Esophagus (tissue), 2 donors: ENCODE data around the gene FKTN. TPM values are rescaled to one million over a fixed set of nuclear protein-coding genes. Genes with fewer than 3 reads are reported as not detected.
"Not testable (repeated sequence)": the region's sequence is repeated elsewhere in the genome, so short reads cannot be mapped to it uniquely, and the experiment has no call there.

Experiments used
- H3K27ac ChIP-seq, 2 donors: one replicate each; pipeline ENCODE4 v1.5.1; 2013; ENCODE audit warnings: low read depth in 2 of 2, mild to moderate bottlenecking in 2 of 2, inconsistent platforms in 1 of 2, low read length in 1 of 2, moderate library complexity in 1 of 2
- H3K27me3 ChIP-seq, 2 donors: one replicate each; pipeline ENCODE4 v1.6.1; 2013; ENCODE audit warnings: low read length in 2 of 2, control low read depth in 1 of 2, mild to moderate bottlenecking in 1 of 2; ENCODE audit not compliant: insufficient read depth in 2 of 2, control insufficient read depth in 1 of 2
- H3K36me3 ChIP-seq, 2 donors: one replicate each; pipeline ENCODE4 v1.6.1; 2013; ENCODE audit warnings: low read length in 1 of 2; ENCODE audit not compliant: control insufficient read depth in 2 of 2, insufficient read depth in 2 of 2
- H3K4me1 ChIP-seq, 2 donors: one replicate each; pipeline ENCODE4 v1.6.1; 2013; ENCODE audit warnings: low read length in 1 of 2; ENCODE audit not compliant: control insufficient read depth in 2 of 2, insufficient read depth in 2 of 2
- H3K4me3 ChIP-seq, 2 donors: one replicate each; pipeline ENCODE4 v1.5.1; 2013; ENCODE audit warnings: low read length in 2 of 2, mild to moderate bottlenecking in 2 of 2, low read depth in 1 of 2, moderate library complexity in 1 of 2
- H3K9me3 ChIP-seq, 2 donors: one replicate each; pipeline ENCODE4 v1.6.1; 2013; ENCODE audit warnings: mild to moderate bottlenecking in 2 of 2, low read depth in 1 of 2, low read length in 1 of 2, moderate library complexity in 1 of 2; ENCODE audit not compliant: control insufficient read depth in 2 of 2, insufficient read depth in 1 of 2
- WGBS, 2 donors: extraction: QIAGEN DNeasy Blood & Tissue Kit; methylation state at CpG; one replicate each; pipeline ENCODE4 v1.1.7; 2013; 5-methylcytosine and 5-hydroxymethylcytosine counted together
- polyA plus RNA-seq, 2 donors: library from polyadenylated mRNA; stranded (reverse); fragments of 200-250 nt; gene quantifications; one replicate each; pipeline ENCODE4 v1.2.3, GENCODE V29; 2013
- donor health status: healthy with polysubstance abuse.
- donor health status: Bipolar disorder and iron deficiency.

The FKTN gene
- polyA plus RNA-seq, 2 donors: 2.4 to 2.7 TPM

DNA sequence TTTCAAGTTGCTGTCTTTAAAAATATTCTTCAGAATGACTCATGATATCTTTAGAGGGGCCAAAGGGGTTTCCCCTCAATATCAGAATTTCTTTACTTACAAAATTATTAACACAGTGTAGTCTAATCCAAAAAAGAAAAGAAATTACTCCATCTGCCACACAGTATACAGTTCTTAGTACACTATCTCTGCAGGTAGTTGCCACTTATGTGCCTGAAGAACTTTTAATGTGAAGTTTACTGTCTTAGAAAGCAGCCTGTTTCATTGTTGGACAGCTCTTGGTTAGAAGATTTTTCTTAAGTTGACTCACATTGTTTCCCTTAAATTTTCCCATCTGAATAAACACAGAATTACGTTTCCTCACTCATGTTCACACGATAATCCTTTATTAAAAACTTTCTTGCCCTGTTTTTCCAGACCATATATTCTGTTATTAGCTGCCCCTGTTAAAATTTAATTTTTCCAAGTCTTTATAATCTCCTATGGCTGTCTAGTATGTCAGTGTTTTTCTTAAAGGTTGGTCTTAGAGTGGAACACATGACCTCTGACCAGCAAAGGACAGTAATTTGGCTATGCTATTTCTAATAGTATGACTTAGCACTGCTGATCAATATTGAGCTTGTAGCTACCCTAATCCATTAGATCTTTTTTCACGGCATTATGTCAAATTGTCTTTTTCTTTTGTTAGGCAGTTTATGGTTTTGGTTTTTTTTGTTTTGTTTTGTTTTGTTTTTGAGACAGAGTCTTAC is 21.8 kb upstream of the FKTN start:
- Histone ChIP-seq H3K36me3 (no peaks in the 10 kb centered on the region), H3K27me3 (no peaks in the 10 kb centered on the region), H3K4me3 (no peak overlapping the region), H3K9me3 (no peaks in the 10 kb centered on the region), H3K27ac (no peak overlapping the region), H3K4me1 (no peaks in the 10 kb centered on the region)
- WGBS, 2 donors: 89 to 90% methylated on average over 3 of the region's 3 CpGs

DNA sequence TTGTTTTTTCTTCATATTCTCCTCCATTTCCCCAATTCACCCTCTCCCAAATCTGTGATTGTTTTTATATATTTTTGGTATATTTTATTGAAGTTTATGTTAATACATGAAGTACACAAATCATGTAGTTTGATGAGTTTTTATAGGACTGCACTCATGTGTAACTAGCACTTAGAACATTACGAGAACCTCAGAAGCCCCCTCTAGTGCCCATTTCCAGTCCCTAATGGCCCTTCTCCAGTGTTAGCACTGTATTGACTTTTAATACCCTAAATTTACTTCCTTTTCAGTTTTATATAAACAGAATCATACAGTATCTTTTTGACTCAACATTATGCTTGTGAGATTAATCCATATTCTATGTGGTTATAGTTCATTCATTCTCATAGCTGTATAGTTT is 18.5 kb upstream of the FKTN start:
- WGBS, 2 donors: 98 to 100% methylated on average over 1 of the region's 1 CpG
- H3K9me3 ChIP-seq: no peaks in the 10 kb centered on the region
- no peaks in the 10 kb centered on the region for H3K36me3 ChIP-seq
- H3K4me3 ChIP-seq: no peak overlapping the region
- H3K27ac ChIP-seq: no peak overlapping the region
- H3K27me3 ChIP-seq: no peaks in the 10 kb centered on the region
- H3K4me1 ChIP-seq: no peaks in the 10 kb centered on the region

DNA sequence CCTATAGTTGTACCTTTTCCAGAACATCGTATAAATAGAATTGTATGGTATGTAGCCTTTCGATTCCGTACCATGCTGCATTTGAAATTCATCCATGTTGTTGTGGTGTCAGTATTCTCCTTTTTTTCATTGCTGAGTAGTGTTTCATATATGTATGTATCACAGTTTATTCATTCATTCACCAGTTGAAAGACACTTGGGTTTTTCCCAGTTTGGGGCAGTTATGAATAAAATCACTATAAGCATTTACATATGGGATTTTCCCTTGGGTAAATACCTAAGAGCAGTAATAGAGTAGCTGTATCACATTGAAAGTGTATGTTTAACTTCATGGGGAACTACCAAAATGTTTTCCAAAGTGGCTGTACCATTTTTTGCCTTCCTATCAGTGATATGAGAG is 16.1 kb upstream of the FKTN start:
- H3K27me3 ChIP-seq: no peaks in the 10 kb centered on the region
- 91 to 94% methylated on average over 3 of the region's 3 CpGs for WGBS, 2 donors
- no peaks in the 10 kb centered on the region for H3K36me3 ChIP-seq
- no peak overlapping the region for H3K4me3 ChIP-seq
- no peaks in the 10 kb centered on the region for H3K9me3 ChIP-seq
- H3K27ac ChIP-seq: no peak overlapping the region
- no peaks in the 10 kb centered on the region for H3K4me1 ChIP-seq

DNA sequence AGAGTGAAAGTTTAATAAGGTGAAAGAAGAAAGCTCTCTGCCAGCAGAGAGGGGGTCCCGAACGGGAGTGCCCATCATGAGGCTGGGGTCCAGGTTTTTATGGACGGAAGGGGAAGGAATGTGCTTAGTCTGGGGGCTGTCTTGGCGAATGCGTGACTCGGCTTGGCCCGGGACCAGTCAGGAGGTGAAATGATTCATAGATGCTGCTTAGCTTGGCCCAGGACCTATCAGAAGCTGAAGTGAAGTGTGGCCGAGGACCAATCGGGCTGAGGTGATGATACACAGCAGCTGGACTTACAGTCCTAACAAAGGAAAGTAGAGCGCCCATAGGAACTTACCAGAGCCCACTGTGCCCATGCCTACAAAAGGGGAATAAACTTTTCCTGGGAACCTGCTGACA is 3.9 kb upstream of the FKTN start:
- Histone ChIP-seq H3K9me3 (no peaks in the 10 kb centered on the region), H3K4me1 (no peaks in the 10 kb centered on the region), H3K27ac (no peak overlapping the region), H3K4me3 (no peak overlapping the region), H3K27me3 (no peaks in the 10 kb centered on the region), H3K36me3 (no peaks in the 10 kb centered on the region)
- 84% methylated on average over 10 of the region's 10 CpGs for WGBS, 2 donors

DNA sequence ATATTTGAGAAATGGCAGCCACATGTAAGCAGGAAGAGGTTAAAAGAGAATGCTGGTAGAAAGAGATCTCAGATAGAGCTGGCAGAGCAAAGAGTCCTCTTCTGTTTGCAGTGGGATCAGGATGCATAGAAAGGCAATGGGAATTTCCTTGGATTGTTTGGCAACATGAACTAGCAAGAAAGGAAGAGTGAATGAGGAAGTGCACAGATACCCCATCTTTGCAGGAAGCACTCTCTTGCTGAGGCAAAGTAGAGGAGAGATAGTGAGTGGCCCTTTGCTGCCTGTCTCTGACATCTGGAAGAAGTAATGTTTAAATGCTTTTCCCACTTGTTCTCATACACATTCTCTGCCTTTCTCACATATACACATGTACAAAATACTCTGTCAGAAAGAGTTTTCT is 14.5 kb downstream of the FKTN start:
- no peaks in the 10 kb centered on the region for H3K36me3 ChIP-seq
- no peaks in the 10 kb centered on the region for H3K27me3 ChIP-seq
- H3K4me3 ChIP-seq: no peak overlapping the region
- no peaks in the 10 kb centered on the region for H3K9me3 ChIP-seq
- no peak overlapping the region for H3K27ac ChIP-seq
- no peaks in the 10 kb centered on the region for H3K4me1 ChIP-seq

DNA sequence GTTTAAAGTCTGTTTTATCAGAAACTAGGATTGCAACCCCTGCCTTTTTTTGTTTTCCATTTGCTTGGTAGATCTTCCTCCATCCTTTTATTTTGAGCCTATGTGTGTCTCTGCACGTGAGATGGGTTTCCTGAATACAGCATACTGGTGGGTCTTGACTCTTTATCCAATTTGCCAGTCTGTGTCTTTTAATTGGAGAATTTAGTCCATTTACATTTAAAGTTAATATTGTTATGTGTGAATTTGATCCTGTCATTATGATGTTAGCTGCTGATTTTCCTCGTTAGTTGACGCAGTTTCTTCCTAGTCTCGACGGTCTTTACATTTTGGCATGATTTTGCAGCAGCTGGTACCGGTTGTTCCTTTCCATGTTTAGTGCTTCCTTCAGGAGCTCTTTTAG is 22.0 kb downstream of the FKTN start:
- 98 to 99% methylated on average over 5 of the region's 6 CpGs for WGBS, 2 donors
- H3K27me3 ChIP-seq, H3K27ac ChIP-seq, H3K36me3 ChIP-seq, H3K4me1 ChIP-seq, H3K9me3 ChIP-seq, H3K4me3 ChIP-seq: not testable (repeated sequence)

DNA sequence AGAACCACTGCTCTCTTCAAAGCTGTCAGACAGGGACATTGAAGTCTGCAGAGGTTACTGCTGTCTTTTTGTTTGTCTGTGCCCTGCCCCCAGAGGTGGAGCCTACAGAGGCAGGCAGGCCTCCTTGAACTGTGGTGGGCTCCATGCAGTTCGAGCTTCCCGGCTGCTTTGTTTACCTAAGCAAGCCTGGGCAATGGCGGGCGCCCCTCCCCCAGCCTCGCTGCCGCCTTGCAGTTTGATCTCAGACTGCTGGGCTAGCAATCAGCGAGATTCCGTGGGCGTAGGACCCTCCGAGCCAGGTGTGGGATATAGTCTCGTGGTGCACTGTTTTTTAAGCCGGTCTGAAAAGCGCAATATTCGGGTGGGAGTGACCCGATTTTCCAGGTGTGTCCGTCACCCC is 23.6 kb downstream of the FKTN start:
- H3K4me1 ChIP-seq, H3K27me3 ChIP-seq, H3K27ac ChIP-seq, H3K36me3 ChIP-seq, H3K9me3 ChIP-seq, H3K4me3 ChIP-seq: not testable (repeated sequence)
- WGBS, 2 donors: 75 to 79% methylated on average over 16 of the region's 16 CpGs

DNA sequence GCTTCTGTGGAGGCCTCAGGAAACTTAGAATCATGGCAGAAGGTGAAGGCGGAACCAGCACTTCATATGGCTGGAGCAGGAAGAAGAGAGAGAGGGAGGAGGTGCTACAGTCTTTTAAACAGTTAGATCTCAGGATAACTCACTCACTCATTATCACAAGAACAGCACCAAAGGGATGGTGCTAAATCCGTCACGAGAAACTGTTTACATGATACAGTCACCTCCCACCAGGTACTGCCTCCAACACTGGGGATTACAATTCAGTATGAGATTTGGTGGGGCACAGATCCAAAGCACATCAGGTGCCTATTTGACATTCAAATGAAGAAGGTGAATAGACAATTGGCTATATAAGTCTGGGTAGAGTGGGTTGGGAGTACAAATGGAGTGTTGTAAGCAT is 35.2 kb downstream of the FKTN start:
- H3K27ac ChIP-seq: no peak overlapping the region
- peaks cover 3 to 7% of the 10 kb centered on the region in 2 donors for H3K9me3 ChIP-seq
- H3K4me1 ChIP-seq: no peaks in the 10 kb centered on the region
- H3K36me3 ChIP-seq: peaks cover 0 to 3% of the 10 kb centered on the region in 2 donors
- H3K27me3 ChIP-seq: no peaks in the 10 kb centered on the region
- 76 to 99% methylated on average over 3 of the region's 3 CpGs for WGBS, 2 donors
- H3K4me3 ChIP-seq: no peak overlapping the region

DNA sequence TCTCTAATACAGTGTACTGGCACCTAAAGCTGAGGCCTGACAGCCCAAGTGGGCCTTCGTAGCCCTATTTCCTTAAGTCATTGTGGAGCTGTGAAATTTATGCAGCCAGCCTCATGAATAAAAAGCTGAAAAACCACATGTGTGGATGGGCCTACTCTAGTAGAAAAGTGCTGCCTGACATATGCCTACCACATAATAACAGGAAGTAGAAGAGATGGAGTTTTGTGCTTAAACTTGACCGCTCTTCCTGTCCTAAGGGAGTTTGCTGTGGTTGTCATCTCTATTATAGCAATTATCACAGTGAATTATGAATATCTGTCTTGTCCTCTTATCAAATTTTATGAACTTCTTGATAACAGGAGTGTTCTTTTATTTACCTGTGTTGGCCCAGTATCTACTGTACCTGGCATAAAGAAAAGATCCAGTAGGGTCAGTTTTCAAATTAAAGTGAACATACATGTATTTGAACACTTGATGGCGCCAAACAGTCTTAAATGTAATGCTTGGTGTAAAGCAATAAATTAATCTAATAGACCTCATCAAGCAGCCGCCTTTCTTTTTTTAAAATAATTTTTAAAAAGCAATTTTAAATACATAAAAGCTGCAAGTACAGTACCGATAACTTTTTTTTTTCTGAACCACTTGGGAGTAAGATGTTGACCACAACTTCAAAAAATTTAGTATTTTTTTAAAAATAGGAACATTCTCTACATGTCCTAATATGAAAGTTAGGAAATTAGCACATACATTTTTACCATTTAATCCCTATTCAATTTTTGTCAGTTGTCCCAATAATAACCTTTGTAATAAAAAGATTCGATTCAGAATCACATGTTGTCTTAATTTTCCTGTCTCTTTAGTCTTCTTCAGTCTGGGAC is 51.0 kb downstream of the FKTN start:
- Histone ChIP-seq H3K36me3 (peaks cover 0 to 3% of the 10 kb centered on the region in 2 donors), H3K4me1 (no peaks in the 10 kb centered on the region), H3K27ac (no peak overlapping the region), H3K27me3 (no peaks in the 10 kb centered on the region), H3K4me3 (no peak overlapping the region), H3K9me3 (no peaks in the 10 kb centered on the region)
- WGBS, 2 donors: 57 to 65% methylated on average over 6 of the region's 6 CpGs

DNA sequence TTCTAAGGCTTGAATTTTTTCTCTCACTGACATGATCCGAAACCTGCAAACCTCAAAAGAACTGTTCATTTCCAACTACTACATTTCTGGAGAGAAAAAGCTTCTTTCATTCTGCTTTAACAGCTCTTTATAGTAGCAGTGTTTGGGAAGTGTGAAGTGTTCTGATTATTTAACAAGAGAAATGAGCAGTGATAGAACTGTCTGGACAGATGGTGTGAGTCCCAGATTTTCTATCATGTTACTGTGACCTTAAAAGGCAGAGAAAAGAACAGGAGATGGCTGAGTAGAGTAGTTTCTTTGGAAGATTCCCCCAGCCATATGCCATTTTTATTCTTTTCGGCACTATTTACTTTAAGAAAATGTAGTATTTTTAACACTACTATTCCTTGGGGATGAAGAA is 63.1 kb downstream of the FKTN start:
- Histone ChIP-seq H3K27me3 (no peaks in the 10 kb centered on the region), H3K27ac (no peak overlapping the region), H3K9me3 (no peaks in the 10 kb centered on the region), H3K4me3 (no peak overlapping the region), H3K36me3 (no peaks in the 10 kb centered on the region), H3K4me1 (no peaks in the 10 kb centered on the region)
- WGBS, 2 donors: 87 to 94% methylated on average over 2 of the region's 2 CpGs
